GM19035 (cell line): ENCODE results near the gene FN3K.
"Not testable (repeated sequence)": the region's sequence is repeated elsewhere in the genome, so short reads cannot be mapped to it uniquely, and the experiment has no call there.

Source experiments
- ATAC-seq: cut with Tn5 transposase; IDR thresholded peaks from one replicate; pipeline ENCODE4 v1.9.1; 2021; ENCODE audit not compliant: unreplicated experiment

The FN3K gene

DNA sequence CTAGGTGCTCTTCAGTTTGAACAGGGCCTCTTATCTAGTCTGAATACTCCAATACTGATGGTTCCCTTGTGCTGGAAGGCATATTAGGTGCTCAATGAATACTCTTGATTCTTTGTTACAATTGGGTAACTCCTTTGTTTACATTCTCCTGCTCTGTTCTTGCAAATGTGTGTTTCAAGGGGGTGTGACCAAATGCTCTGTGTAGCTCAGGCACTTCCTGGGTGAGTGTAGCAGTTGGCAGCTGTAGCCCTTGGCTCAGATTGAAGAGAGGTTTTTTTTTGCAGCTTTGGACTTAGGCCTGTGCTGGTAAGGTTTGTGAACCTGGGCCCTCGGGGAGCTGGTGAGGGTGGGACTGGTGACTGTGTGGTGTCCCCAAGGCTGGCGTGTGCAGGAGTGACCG lies 36.6 kb downstream of the FN3K start:
- ATAC-seq, result no peak

DNA sequence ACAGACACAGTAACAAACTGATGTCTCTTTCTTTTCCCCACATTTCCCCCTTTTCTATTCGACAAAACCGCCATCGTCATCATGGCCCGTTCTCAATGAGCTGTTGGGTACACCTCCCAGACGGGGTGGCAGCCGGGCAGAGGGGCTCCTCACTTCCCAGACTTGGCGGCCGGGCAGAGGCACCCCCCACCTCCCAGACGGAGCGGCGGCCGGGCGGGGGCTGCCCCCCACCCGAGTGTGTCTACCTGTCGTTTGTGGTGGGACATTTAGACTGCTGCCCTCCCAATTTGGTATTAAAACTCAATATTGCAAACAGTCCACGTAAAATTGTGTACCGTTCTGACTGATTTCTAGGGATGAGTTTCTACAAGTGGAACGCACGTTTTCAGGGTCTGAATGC lies 39.0 kb downstream of the FN3K start:
- not testable (repeated sequence) for ATAC-seq

DNA sequence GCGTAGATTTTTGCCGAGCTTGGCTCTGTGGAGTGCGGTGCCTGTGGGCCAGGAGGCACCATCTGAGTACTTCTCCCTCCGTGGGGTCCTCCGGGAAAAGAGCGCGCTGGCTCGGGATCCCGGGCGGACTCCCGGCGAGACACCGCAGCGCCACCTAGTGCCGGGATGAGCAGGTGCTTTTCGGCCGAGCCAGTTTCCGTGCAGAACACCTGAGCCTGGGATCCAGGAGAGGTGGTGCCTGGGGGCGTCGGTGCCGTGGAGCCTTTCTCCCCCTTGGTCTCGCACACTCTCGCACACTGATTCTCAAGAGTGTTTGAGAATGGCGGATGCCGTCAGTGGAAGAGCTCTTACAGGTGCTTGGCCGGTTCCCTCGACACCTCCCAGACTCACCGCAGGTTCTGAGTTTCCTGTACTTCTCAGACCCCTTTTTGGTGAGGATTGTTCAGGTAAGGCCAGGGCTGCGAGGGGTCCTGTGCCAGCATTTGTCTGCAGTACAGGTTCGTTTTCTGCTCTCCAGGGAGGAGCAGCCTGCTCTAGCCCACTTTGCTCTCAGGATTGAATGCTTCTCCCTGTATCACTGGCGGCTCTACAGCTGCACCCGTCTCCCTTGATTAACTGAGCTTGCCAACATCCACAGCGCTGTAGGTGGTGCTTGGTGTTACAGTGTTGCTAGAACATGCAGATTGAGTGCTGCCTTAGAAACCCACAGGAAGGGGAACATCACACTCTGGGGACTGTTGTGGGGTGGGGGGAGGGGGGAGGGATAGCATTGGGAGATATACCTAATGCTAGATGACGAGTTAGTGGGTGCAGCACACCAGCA lies 39.8 kb downstream of the FN3K start:
- ATAC-seq, result no peak

DNA sequence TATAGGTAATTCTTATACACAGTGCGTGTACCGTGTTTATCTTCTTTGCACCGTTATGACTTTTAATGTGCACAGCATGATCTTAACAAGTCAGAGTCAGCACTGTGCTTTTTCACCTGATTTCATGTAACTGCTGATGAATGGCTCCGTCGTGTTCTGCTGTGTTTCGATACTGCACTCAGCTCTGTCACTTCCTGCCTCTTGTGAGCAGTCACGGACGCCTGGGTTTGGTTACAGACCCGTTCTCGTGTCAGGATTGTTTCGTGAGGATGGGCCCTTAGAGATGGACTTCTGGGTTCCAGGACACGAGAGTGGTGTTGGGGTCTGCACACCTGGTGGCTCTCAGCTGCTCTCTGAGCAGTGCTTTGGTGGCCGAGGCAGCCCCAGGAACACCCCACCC lies 41.0 kb downstream of the FN3K start:
- no peak for ATAC-seq

DNA sequence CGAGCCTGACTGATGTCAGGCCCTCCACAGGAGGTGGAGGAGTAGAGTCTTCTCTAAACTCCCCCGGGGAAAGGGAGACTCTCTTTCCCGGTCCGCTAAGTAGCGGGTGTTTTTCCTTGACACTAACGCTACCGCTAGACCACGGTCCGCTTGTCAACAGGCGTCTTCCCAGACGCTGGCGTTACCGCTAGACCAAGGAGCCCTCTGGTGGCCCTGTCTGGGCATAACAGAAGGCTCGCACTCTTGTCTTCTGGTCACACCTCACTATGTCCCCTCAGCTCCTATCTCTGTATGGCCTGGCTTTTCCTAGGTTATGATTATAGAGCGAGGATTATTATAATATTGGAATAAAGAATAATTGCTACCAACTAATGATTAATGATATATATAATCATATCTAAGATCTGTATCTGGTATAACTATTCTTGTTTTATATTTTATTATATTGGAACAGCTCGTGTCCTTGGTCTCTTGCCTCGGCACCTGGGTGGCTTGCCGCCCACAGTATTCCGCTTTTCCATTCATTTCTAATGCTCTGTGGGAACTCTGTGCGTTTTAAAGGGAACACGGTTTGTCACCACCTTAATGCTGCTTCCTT lies 42.5 kb downstream of the FN3K start:
- ATAC-seq, result not testable (repeated sequence)

DNA sequence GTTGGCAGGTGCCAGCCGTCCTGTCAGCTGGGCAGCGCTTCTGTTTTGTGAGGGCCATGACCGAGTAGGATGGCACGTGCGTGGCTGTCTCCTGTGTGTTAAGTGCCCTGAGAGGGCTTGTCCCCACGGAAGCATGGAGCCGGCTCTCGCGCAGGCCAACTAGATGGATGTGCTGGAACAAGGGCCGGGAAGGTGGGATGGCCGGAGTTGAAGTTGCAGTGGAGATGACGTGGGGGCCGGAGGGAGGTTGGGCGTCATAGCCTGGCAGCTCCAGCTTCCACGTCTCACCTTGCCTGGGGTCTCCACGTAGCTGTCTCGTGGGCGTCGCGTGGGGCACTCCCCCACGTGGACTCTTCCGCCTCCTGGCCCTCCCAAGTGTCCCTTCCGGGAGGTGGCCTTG lies 44.1 kb downstream of the FN3K start:
- ATAC-seq, result no peak

DNA sequence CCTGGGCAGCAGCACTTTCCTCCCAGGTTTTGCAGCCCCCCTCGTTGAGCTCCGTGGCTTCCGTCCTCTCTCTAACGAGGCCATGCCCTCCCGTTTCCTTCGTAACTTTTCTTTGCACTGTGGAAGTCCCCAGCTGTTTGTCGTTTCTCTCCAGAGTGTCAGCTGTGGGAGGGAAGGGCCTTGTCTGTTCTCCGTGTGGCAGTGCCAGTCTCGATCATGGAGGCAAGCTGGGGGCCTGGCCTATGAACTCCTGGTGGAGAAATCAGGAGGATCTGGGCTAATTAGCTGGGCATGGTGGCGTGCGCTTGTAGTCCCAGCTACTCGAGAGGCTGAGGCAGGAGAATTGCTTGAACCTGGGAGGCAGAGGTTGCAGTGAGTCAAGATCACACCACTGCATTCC lies 44.8 kb downstream of the FN3K start:
- ATAC-seq, result no peak

DNA sequence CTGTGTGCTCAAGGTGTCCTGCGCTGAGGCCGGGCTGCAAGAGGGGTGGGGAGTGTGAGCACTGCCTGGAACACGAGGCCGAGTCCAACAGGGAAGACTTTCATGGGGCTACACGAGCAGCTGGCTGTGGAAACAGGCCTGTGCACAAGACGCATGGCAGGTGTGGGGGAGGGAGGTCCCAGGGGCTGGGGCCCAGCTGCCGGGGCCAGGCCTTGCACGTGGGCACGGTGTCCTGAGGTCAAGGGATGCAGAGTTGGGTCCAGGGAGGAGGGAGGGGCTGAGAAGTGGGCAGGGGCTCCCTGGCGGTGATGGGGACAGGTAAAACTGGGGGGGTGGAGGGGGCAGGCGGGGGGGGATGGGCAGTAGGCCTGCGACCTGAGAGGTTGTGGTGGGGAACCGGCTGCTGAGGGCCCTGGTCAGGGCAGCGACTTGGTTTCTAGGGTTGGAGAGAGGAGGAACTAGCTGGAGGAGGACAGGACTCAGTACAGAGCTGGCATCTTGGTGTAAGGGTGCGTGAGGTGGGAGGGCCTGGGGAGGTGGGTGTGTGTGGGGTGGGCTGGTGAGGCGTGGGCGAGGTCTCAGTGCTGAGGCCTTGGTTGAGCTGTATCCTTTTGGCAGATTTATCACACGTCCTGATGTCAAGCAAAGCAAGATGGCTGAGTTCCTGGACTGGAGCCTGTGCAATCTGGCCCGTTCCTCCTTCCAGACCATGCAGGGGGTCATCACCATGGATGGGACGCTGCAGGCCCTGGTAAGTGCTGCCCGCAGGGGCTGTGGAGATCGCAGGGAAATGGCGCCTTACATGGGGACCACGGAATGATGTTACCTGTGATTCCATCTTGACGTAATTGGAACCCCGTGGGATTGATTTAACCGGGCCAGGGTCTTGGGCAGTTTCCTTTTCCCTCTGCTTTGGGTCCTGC lies 45.8 kb downstream of the FN3K start:
- no peak for ATAC-seq

DNA sequence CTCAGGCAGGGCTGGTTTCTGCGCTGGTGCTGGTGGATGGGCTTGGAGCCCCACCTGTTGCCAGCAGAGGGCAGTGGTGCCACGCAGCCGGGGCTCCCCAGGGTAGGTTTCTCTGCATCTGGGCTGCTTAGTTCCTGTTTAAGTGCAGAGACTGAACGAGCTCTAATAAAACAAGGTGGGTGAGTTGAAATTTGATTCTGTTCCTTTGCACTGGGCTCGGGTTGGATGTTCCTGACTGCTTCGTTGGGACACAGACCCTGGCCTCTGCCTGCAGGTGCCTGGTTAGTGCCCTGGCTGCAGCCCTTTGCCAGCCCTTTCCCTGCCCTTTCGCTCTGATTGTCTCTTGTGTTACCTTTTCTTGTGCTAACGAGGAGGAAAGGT lies 46.5 kb downstream of the FN3K start:
- peak; percentile 69 for ATAC-seq

DNA sequence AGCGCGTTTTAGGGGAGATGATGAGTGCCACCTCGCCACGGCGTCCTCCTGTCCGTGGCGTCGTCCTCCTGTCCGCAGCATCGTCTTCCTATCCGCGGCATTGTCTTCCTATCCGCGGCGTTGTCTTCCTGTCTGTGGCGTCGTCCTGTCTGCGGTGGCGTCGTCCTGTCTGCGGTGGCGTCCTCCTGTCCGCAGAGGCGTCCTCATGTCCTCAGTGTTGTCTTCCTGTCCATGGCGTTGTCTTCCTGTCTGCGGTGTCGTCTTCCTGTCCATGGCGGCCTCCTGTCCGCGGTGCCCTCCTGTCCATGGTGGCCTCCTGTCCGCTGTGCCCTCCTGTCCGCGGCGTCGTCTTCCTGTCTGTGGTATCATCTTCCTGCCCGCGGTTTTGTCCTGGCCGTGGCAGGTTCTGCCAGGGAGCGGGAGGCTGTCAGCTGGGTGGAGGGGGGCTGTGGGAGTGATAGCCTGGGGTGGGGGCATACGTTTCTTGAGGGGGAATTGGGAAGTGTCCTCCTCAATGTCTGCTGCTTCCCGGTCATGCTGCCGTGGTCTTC lies 47.3 kb downstream of the FN3K start:
- no peak for ATAC-seq

DNA sequence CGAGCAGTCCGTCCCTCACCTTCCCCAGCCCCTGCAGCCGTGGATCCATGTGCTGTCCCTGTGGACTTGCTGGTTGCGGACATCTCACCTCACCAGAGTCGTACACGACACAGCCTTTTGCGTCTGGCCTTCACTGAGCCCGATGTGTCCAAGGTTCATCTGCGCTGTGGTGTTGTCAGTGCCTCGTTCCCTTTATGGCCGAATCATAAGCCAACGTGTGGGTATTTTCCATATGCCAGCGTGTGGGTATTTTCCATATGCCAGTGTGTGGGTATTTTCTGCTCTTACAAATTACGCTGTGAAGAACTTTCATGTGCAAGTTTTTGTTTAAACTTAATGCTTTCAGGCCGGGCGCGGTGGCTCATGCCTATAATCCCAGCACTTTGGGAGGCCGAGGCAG lies 48.1 kb downstream of the FN3K start:
- no peak for ATAC-seq

DNA sequence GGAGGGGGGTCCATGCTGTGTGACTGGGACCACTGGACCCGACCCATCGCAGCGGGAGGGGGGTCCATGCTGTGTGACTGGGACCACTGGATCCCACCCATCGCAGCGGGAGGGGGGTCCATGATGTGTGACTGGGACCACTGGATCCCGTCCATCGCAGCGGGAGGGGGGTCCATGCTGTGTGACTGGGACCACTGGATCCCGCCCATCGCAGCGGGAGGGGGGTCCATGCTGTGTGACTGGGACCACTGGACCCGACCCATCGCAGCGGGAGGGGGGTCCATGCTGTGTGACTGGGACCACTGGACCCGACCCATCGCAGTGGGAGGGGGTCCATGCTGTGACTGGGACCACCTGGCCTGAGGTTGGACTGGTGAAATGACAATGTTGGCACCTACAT lies 50.2 kb downstream of the FN3K start:
- not testable (repeated sequence) for ATAC-seq

DNA sequence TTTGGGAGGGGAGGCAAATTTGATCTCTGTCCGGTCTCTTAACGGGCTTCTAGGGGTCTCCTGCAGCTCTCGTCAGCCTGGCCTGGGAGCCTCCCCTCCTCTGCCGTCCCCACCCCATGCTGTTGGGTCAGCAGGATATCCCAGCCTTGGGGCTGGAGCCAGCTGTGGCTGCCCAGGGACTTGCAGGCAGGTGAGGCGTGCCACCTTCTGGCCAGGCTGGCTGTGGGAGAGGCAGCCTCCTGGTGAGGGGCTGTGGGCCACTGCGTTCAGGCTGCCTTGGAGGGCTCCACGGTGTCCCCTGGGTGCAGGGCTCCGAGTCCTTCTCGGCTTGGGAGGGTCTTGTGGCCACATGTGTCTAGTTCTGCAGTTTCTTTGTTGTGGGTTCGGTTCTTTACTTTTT lies 51.0 kb downstream of the FN3K start:
- no peak for ATAC-seq

DNA sequence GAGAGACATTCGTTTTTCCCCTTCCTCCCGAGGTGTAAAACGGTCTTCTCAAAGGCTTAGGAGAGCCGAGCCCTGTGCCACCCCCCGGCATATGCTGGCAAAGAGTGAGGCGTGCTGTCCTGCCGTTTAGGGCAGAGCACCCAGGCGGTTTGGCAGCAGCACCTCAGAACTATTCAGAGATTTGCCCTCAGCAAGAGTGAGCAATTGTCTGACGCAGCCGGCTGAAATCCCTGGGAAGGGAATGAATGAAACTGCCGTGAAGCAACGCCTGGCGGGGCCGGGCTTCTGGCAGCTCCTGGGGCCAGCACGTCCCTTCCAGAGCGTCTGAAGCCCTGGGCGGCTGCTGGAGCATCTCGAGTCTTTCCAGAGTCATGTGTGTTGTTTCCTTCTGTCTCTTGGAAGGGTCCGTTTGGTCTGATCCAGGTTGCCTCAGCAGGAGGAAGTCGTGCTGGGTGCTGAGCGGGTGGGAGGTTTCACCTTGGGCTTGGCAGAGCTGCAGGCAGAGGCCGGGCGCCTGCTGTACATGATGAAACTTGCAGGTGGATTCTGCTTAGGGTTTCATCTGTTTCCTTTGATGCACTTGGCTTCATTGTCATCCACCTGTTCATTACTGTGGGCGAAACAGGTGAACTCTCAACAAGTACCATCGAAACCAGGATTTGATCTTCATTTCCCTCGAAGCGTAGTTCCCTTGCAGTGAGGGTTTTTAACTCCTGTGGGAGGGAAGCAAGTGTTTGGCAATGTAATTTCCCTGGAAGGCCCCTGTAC lies 51.9 kb downstream of the FN3K start:
- ATAC-seq, result no peak

DNA sequence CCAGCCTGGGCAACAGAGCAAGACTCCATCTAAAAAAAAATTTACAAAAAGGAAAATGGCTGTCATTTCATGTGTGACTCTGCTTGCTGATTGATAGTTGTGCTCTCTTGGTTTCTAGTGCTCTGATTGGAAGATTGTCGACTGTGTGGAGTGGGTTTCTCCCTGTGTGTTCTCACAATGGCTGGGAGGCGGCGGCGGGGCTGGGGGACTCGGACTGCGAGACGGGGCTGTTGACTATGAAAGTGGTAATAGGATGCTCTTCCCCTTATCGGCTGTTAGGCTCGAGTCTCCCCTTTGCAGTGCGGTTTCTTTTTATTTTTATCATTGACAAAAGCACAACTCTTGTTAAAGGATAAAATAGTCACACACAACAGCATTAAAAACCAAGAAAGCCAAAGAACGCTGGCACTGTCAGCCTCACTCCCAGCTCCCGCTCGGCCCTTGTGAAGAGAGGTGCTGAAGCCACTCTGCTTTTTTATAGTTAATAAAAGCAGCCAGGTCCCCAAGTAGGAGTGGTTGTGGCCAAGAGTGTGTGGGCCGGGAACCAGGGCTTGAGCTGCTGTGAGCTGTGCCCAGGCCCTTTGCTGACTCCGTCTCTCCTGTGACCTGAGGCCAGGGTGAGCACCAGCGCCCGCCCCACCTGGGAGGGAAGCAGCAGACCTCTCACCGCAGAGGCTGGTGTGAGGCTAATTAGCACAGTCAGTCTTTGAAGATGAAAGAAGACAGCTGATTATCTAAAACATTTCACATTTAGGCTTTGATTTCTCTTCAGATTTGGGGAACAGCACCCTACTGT lies 53.0 kb downstream of the FN3K start:
- no peak for ATAC-seq

DNA sequence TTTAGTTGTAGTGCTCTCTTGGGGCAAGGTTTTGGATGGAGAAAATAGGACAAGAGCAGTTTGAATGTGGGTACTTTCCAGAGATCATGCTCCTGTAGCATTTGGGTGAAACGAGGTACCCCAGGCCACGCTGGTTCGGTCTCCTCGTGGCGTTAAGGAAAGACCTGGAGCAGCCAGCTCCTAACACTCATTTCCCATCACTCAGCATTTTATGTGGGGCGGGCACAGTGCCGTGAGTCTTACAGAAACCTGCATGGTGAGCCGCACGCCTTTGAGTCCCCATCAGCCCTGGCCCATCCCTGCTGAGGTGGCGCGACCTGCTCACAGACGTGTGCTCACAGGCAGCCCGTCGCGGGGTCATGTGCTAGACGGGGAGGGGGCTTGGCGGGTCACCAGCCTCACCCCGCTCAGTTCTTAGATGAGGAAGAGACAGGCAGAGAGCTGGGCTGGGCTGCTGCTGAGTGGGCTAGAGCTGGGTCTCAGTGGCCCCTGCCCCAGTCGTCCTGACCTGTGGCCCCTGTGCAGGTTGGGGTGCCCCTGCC lies 53.7 kb downstream of the FN3K start:
- ATAC-seq, result no peak

DNA sequence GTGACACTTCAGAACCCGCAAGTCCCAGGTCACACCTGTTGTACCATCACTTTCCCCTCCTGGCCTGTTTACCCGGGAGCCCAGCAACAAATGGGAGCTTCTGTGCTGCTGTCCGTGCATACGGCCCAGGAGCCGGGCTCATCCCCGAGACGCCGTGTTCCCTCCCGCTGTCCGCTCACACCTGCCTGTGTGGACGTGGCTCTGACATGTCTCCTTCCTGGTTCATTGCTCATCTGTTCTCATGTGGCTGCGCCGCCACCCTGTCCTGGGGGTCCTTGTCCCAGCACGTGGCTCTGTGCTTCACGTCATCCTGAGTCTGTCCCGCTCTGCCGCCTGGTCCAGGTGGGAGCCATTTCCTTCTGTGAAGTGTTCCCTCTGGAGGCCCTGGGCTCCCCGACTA lies 54.4 kb downstream of the FN3K start:
- ATAC-seq, result no peak

DNA sequence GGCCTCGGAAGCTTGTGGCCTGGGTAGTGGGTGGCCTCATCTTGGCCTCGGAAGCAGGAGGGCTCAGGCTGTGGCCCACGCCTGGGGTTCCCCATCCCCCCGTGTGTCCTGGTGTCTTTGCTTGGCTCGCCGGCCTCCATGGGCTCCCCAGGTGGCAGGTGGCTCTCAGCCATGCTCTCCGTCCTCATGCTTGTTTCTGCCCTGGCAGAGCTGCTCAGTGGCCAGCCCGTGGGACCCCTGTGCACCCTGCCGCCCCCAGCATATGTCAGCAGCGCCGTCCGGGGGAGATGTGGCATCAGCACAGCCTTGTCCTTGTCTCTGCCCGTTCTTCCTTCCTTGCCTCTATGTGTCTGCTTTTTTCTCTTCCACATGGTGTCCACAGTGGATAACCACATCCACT lies 55.0 kb downstream of the FN3K start:
- no peak for ATAC-seq

DNA sequence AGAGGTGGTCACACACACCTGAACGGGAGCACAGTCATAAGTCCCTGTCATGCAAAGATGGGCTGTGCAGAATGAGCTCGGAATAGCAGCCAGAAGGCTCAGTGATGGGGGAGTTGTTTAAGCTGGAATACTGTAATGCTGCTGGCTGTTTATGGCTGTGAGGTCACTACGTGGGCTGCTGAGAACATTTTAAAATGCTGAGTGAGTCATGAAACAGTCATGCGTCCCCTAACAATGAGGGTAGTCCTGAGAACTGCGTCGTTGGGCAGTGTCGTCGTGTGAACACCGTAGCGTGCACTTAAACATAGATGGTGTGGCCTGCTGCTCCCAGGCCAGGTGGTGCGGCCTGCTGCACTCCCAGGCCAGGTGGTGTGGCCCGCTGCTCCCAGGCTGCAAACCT lies 56.1 kb downstream of the FN3K start:
- no peak for ATAC-seq
